ENCODE data around the gene DCDC2C. TPM values are rescaled to one million over a fixed set of nuclear protein-coding genes. Genes with fewer than 3 reads are reported as not detected.

The DCDC2C gene
- total RNA-seq, 1 experiment from 2014 or later: not detected

DNA sequence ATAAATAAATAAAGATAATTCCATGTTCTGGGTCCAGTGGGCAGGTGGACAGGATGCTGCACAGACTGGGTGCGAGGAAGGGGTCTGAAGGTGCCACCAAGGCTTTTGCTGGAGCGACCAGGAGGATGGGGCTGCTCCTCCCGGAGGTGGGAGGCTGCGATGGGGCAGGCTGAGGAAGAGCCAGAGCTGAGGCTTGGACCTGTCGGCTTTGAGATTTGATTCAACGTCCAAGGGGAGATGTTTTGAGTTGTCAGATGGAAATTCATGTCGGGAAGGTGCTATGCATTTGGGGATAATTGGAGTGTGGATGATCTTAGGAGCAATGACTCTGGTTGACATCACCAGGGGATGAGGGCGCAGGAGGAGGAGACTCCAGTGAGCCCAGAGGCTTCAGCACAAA lies 33.7 kb upstream of the DCDC2C start:
- in situ Hi-C loops (cut with HindIII; ENCODE audit: low pct_unique_long_range_greater_than_20kb, low sequenced_read_pairs): no loop called here
- DNase-seq (ENCODE audit: low read depth, low spot score): no peak

DNA sequence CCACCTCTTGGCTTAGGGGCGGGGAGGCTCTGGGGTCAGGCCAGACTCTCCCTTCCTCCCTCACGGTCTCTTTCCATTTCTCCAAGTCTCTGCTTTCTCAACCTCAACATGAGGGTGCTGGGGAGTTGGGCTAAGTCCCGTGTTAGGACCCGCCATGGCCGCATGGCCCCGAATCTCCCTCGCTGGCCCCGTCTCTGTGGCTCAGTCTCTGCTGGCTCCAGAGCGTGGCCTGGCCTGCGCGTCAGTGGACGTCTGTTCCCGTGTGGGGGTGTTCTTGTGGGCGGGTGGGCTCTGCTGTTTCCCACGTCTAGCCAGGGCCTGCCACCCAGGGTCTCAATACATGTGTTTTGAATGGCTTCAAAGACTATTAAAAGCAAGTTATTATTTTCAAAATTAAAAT lies 33.0 kb upstream of the DCDC2C start:
- DNase-seq (ENCODE audit: low read depth, low spot score): no peak
- in situ Hi-C loops (cut with HindIII; ENCODE audit: low pct_unique_long_range_greater_than_20kb, low sequenced_read_pairs): no loop called here

DNA sequence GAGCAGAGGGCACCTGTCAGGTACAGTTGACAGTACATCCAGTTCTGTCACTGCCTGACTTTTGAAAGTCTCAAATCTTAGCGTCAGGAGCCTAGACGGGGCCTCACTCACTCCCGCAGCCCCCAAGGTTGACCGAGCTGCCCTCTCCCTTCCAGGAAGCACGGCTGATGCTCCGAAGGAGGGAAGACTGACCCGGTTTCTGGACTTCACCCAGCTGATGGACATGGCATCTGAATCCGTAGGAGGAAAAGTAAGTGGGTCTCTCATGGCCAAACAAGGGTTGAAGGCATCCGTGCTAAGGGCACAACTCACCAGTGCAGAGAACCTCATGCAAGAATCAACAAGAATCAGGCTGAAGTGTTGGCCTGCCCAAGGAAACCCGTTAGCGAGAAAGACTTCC lies 32.4 kb upstream of the DCDC2C start:
- in situ Hi-C loops (cut with HindIII; ENCODE audit: low pct_unique_long_range_greater_than_20kb, low sequenced_read_pairs): no loop called here
- no peak for DNase-seq (ENCODE audit: low read depth, low spot score)

DNA sequence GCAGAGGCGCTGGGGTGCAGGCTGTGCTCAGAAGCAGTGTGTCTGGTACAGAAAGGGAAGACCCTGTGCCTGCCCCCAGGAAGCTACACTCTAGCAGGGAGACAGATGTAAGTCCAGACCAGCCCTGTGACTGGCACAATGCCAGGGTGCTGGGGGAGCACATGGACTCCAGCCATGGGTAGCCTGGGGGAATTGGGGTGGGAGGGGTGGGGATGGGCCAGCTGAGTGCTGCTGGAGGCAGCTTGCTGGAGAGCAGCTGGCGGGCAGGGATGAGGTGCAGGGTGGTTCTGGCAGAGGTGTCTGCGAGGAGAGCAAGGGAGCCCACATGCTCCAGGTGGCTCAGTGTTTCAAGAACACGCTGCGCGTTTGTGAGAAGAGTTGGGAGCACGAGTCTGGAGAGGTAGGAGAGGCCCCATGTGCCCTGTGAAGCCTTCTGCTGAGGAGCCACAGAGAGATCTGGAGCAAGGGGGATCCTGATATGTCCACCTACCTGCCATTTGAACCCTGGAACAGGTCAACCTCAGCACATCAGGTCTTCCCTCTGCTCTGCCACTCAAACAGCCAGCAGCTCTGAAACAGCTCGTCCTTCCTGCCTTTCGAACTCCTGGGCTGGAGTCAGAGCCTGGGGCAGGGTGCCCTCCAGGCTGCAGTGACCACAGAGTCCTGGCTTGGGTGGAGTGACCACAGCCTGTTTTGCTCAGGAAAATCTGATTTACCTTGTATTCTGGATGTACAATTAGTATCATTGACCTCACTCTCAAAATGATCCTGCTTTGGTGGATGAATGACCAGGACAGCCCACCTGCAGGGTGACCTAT lies 30.3 kb upstream of the DCDC2C start:
- in situ Hi-C loops (cut with HindIII; ENCODE audit: low pct_unique_long_range_greater_than_20kb, low sequenced_read_pairs): no loop called here

DNA sequence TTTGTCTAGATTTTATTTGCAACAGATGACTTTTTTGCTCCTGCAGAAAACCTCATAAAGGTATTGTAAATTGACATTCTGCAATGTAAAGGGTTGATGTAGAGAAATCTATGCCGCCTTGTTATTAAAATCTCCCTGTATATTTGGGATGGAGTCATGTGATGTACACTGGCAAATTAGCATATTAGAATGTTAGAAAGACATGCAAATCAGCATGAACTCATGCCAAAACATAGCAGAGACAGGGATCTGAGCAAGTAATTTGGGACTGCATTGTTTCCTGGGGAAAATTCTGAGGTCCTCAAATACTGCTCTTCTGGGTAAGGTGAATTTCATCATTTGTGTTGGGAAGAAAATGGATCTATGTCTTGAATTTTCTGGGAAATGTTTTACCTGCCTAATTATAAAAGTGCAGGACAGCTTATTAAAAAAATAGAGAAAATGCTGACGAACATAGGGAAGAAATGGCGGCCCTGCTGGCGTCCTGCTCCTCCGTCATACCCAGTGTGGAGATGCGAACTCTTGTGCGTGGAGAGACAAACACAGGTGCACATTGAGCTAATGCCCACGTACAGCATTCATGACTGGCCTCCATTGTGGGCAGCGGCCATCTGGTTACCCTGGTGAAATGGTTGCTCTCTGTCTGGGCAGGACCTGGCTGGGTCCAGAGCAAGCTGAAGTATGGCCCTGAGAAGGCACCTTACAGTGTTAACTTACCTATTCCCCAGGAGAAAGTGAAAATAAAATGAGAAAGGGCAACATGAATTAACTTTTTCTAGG lies 29.1 kb upstream of the DCDC2C start:
- no peak for DNase-seq (ENCODE audit: low read depth, low spot score)
- in situ Hi-C loops (cut with HindIII; ENCODE audit: low pct_unique_long_range_greater_than_20kb, low sequenced_read_pairs): no loop called here

More for the DNA sequence above, 30.3 kb upstream of the DCDC2C start:
- no peak for DNase-seq (ENCODE audit: low read depth, low spot score)

DNA sequence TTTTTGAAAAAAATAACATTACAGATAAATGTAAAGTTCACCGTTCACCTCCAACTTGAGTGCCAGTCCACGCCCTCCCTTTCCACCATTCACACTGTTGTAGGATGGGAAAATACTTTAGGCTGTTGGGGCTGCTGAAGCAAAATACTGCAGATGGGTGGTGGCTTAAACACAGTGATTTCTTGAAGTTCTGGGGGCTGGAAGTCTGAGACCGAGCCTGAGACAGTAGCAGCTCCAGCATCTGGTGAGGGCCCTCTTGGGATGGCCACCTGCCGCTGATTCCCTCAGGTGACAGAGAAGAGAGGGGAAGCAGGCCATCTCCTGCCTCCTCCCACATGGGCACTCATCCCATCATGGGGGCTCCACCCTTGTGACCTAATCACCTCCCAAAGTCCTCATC lies 27.7 kb upstream of the DCDC2C start:
- DNase-seq (ENCODE audit: low read depth, low spot score): no peak
- in situ Hi-C loops (cut with HindIII; ENCODE audit: low pct_unique_long_range_greater_than_20kb, low sequenced_read_pairs): no loop called here

DNA sequence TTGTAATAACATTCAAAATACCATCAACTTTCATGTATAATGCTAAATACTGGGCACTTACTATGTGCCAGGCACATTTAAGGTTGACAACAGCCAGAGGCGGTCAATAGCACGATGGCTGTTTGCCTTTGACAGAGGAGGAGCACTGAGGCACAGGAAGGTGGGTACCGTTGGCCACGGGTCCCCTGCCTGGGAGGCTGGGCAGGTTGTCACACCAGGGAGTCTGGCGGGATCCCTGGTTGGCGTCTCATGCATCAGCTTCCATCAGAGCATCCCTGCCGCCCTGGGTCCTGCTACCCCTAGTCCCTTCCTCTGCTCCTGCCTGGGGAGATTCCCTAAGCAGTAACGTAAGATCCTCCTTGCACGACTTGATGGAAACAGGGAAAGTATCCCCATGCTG lies 25.9 kb upstream of the DCDC2C start:
- DNase-seq (ENCODE audit: low read depth, low spot score): no peak
- in situ Hi-C loops (cut with HindIII; ENCODE audit: low pct_unique_long_range_greater_than_20kb, low sequenced_read_pairs): no loop called here

DNA sequence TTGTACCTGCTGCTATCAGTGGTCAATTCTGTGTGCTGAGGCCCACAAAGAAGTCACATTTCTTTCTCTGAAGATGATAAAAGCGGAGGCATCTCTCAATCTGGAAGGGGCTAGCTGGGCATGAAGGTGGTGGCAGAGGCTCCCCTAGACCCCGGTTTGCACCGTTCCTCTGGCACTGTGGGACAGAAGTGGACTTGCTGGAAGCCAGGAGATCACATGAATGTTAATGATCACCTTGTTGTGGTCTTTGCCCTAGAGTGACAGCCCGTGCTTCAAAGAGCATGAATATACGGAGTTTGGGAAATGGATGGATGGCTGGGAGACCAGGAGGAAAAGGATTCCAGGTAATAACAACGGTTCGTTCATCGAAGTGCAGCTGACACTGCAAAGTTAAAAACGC lies 25.2 kb upstream of the DCDC2C start:
- in situ Hi-C loops (cut with HindIII; ENCODE audit: low pct_unique_long_range_greater_than_20kb, low sequenced_read_pairs): no loop called here
- no peak for DNase-seq (ENCODE audit: low read depth, low spot score)

DNA sequence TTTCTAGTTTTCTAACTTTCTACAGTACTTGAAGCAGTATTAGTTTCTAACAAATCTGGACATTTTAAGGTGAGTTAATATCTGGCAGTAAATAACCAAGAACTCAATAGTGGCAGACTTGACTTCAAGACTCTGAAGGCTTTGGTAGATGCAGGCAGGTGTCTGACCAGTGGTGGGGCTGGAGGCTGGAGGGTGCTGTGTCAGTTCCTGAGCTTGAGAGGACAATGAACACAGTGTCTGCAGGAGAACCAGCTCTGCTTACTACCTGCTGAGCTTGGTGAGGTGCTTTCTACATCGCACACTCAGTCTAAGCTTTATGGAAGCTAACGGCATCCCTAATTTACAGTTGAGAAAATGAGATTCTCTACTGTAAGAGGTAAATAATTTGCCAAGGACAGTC lies 24.2 kb upstream of the DCDC2C start:
- DNase-seq (ENCODE audit: low read depth, low spot score): no peak
- in situ Hi-C loops (cut with HindIII; ENCODE audit: low pct_unique_long_range_greater_than_20kb, low sequenced_read_pairs): no loop called here

DNA sequence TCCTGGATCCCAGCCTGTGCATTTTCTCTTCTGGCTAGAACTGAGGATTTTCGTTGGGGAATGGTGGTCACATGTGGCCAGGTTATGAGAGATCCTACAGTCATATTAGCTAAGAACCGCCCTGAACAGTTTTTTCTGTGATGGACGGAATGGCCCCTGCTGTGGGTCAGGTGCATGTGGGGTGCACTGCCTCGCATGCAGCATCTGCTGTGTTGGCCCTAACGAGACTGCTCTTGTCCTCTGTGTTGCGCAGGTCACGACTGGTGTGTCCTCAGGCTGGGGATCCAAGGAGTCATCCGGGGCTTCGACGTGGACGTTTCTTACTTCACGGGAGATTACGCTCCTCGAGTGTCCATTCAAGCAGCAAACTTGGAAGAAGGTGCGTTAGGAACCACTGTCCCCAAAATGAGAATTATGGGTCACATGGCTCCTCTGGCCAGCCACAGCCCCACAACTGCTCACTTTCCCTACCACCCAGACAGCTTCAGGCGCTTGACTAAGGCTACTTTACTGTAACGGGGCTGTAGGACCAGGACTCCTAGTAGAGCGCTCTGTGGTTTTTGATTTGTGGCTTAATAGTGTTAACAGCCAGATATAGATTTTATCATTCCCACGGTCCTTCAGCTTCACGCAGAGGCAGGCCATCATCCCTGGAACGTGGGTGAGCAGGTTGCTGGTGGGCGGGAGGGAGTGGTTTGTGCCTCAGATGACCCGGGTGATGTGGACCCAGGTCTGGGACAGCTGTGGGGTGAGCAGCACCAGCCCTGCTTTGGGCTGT lies 23.6 kb upstream of the DCDC2C start:
- in situ Hi-C loops (cut with HindIII; ENCODE audit: low pct_unique_long_range_greater_than_20kb, low sequenced_read_pairs): no loop called here

DNA sequence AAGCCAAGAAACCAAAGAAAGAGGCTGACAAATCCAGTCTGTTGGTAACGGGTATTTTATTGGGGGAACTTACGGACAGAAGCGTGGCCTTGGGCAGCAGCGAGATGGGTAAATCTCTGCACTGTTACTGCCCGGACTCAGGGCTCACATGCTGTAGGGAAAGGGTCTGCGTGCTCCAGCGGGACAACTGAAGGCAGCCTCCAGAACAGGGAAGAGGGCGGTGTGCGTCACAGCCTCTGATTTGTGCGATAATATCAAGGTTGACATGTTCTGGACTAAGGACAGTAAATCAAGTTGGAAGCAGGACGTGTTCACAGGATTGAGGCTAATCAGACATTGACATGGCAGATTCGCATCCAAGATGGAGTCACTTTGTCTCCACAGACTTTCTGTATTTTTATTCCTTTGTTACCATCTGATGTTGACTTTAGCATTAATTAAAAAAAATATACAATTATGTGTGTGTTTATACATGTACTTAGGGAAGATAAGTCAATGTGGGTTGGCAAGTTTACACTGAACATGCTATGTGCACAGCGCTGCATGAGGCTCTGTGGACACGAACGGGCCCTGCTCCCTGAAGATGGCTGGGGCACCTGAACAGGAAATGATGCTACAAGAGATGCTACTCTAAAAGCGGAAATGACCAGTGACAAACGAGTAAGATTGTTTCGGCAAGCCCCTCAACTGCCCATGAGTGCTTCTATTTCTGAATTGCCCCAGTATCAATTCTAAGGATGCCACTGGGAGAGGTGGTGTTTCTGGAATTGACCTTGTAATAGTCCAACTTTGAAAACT lies 22.6 kb upstream of the DCDC2C start:
- in situ Hi-C loops (cut with HindIII; ENCODE audit: low pct_unique_long_range_greater_than_20kb, low sequenced_read_pairs): no loop called here
- no peak for DNase-seq (ENCODE audit: low read depth, low spot score)

More for the DNA sequence above, 23.6 kb upstream of the DCDC2C start:
- DNase-seq (ENCODE audit: low read depth, low spot score): no peak

DNA sequence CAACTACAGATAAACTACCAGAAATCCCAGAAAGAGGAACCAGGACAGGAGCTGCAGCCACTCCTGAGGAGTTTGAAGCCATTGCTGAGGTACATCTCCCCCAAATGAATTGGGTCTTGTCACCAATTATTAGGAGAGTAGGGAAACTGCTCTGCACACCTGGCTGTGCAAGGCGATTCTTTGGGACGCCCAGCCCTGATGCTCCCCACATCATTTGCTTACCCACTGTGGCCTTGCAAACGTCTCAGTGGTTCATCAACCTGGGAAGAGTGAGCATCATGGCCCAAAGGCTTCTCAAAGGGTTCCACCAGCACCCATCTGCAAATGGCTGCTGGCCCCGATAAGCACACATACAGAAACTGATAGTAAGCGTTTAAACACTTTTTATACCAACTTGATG lies 21.8 kb upstream of the DCDC2C start:
- no peak for DNase-seq (ENCODE audit: low read depth, low spot score)
- in situ Hi-C loops (cut with HindIII; ENCODE audit: low pct_unique_long_range_greater_than_20kb, low sequenced_read_pairs): no loop called here

DNA sequence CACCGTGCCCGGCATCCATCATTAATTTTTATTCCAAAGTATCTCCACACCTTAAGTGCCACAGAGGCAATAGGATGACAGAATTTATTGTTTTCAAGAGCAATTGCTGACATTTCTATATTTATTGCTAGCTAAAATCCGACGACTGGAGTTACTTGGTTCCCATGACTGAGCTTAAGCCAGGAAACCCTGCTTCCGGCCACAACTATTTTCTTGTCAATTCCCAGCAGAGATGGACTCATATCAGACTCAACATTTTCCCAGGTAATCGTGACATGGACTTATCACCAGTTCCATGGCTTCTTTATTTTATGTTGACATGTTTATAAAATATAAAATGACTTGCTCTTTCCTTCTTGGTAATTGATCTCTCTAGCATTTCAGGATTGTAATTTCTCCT lies 20.6 kb upstream of the DCDC2C start:
- DNase-seq (ENCODE audit: low read depth, low spot score): no peak
- in situ Hi-C loops (cut with HindIII; ENCODE audit: low pct_unique_long_range_greater_than_20kb, low sequenced_read_pairs): no loop called here

DNA sequence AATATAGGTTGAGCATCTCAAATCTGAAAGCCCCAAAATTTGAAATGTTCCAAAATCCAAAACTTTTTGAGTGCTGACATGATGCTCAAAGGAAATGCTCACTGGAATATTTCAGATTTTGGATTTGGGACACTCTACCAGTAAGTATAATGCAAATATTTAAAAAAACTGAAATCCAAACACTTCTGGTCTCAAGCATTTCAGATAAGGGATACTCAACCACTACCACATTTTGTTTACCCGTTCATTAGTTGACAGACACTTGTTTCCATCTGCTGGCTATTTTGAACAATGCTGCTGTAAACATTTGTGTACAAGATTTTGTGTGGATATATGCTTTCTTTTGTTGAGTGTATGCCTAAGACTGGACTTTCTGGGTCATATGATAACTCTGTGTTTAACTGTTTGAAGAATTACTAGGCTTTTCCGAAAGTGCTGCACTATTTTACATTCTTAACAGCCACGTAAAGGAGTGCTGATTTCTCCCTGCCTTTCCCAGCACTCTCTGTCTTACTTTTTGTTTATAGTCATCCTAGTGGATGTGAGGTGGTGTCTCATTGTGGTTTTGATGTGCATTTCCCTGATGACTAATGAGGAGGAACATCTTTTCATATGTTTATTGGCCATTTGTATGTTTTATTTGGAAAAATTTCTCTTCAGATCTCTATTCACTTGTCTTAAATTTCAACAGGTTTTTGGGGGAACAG lies 19.5 kb upstream of the DCDC2C start:
- in situ Hi-C loops (cut with HindIII; ENCODE audit: low pct_unique_long_range_greater_than_20kb, low sequenced_read_pairs): no loop called here
- DNase-seq (ENCODE audit: low read depth, low spot score): no peak

DNA sequence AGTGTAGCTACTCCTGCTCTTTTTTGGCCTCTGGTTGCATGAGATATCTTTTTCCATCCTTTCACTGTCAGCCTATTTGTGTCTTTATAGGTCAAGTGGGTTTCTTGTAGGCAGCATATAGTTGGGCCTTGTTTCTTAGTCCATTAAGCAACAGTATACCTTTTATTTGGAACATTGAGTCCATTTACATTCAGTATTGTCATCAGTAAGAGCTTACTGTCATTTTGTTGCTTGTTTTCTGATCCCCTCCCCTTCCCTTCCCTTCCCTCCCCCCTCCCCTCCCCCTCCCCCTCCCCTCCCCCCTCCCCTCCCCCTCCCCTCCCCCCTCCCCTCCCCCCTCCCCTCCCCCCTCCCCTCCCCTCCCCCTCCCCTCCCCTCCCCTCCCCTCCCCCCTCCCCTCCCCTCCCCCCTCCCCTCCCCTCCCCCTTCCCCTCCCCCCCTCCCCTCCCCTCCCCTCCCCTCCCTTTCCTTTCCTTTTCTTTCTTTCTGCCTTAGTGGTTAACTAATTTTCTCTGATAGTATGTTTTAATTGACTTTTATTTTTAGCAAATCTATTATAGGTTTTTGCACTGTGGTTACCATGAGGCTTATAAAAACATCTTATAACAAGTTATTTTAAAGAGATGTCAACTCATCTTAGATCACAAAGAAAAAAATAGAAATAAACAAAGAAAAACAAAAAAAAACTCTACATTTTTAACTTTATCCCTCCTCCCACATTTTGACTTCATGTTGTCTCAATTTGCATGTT lies 13.2 kb upstream of the DCDC2C start:
- peak; percentile 33 for DNase-seq (ENCODE audit: low read depth, low spot score)
- in situ Hi-C loops (cut with HindIII; ENCODE audit: low pct_unique_long_range_greater_than_20kb, low sequenced_read_pairs): no loop called here

DNA sequence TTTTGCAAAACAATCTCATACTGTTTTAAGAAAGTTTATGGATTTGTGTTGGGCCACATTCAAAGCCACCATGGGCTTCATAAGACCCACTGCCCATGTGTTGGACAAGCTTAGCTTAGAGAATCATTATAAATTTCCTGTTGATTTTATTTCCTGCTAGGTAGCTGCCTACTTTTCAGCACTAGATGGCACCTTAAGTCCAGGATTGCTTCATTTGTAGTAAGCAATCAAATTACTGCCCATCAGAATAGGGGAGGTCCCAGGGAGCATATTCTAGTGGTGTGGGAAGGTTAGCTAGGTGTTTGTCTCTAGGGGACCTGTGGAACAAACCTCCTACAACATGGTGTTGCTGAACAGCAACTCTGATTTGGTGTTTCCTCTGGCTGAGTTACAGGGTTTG lies 11.0 kb upstream of the DCDC2C start:
- in situ Hi-C loops (cut with HindIII; ENCODE audit: low pct_unique_long_range_greater_than_20kb, low sequenced_read_pairs): no loop called here
- peak; percentile 63 for DNase-seq (ENCODE audit: low read depth, low spot score)
